Posterior cingulate gyrus (tissue), 11 donors: ENCODE measurements around the gene DSCAML1.

Experiments
- DNase-seq, 10 donors: peaks; one replicate each; pipeline versions ENCODE4 v3.0.0 to v3.0.0-alpha.2; 2020 to 2021; ENCODE audit warnings: mixed read lengths in 3 of 10
- intact Hi-C: fragments of 100-400 bp; cut with DNase I; formaldehyde crosslinking; loops from one replicate; pipeline ENCODE4 v1.15.1; 2023

DSCAML1 gene

GRCh38 chr11:117745346-117745745 is 51.7 kb downstream of the DSCAML1 start:
- no peak for DNase-seq
- intact Hi-C loops, result no loop called here

DNA sequence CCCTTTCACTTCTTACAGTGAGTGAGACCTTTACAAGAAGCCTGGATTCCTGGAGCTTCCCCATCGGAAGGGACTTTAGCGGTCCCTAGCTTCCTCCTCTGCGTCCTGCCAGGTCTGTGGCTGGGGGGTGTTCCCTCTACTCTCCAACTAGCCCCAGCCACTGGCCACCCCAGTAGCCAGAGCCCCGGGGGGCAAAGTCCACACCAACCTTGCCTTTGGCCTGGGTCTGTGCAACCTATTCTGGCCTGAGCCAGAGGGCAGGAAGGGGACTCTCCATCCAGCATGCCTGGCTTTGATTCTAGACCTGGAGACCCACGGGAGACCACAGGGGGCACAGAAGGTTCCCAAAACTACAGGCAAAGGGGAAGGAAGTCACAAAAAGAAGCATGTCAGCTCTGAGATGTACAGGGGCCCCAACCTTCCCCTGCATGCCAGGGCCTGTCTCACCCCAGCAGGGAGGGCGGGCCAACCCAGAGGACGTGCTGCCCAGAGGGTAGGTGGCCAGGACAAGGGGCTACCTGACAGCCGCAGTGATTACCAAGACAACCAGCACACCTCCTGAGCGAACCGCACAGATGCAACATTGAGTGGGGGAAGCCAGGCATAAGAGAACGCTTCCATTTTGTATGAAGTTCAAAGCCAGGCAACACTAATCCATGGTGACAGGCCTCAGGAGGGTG is 52.4 kb downstream of the DSCAML1 start:
- no peak for DNase-seq
- intact Hi-C loops, result no loop called here

GRCh38 chr11:117743121-117743815 is 53.7 kb downstream of the DSCAML1 start:
- no peak for DNase-seq
- intact Hi-C loops, result no loop called here

DNA sequence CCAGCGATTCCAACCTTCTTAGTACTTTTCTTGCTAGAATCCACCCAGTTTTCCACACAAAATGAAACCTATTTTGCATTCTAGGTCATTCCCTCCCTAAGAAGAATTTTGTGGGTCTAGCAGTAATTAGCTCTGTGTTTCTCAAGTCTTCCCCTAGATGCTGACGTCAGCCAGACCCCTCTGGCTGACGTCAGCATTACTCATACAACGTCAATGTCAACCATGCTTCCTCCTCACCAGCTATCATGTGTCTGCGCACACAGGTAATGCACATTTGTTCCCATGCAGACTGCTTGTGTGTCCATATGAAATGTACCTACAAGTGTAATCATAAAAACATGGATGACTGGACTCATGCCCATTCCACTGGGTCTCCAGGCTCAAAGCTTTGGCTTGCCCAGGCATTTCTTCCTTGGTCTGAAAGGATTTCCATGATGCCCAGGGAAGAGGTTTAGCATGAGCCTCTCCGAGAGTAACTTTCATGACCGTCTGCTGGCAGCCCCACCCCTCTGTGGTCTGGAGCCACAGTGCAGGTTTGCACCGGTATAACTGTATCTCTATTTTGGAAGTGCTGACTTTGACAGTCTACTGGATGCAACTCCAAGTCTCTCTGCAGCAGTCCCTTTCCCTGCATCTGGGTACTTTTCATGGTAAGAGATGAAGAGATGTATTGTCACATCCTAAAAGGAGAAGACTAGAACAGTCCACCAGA is 58.6 kb downstream of the DSCAML1 start:
- no peak for DNase-seq
- intact Hi-C loops, result loop anchor here (10.0 kb wide), 1 partner anchor 56 kb away; the partner anchor contains the start of gene DSCAML1

GRCh38 chr11:117735350-117735977 is 61.6 kb downstream of the DSCAML1 start:
- DNase-seq, result peak in 2 of 10 donors; percentile 44 to 72

DNA sequence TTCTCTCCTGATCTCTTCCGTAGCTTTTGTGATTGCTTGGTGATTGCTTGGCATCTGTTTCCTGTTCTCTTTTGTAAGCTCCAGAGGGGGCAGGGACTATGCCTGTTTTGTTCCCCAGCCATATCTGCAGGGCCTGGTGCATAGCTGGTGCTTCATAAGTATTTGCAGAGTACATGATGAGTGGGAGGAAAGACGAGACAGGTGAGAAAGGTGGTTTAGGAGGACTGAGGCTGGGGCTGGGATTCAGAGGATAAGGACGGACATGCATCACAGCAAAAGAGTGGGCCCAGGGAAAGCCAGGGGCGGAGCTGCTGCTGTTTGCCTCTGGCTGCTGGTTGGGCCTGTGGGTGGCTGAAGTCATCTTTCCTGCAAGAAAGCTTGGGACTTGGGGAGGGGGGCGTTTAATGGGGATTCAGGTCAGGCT is 62.4 kb downstream of the DSCAML1 start:
- DNase-seq, result peak in 4 of 10 donors; percentile 45 to 91 (median 66)
- intact Hi-C loops, result loop anchor here (10.0 kb wide), 1 partner anchor 60 kb away; the partner anchor contains the start of gene DSCAML1

More at GRCh38 chr11:117735350-117735977, 61.6 kb downstream of the DSCAML1 start:
- intact Hi-C loops, result loop anchor here (10.0 kb wide), 1 partner anchor 59 kb away; the partner anchor contains the start of gene DSCAML1

DNA sequence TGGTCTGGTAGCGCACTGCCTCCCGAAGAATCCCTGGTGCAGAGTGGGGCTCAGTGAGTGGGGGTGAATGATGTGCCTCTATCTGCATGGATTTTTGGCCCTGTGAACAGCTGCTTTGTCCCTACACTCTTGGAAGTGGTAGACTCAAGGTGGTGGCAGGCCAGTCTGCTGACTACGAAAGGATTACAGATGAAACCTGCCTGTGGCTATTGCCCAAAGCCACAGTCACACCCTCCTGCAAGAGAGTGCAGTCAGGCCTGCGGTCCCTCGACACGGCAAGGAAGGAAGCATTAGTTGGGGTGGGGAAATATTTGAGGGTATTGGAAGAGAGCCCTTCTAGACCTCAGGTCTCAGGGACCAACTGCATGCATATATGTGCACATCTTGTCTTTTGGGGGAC is 63.7 kb downstream of the DSCAML1 start:
- DNase-seq, result no peak
- intact Hi-C loops, result loop anchor here (10.0 kb wide), 1 partner anchor 61 kb away; the partner anchor contains the start of gene DSCAML1

GRCh38 chr11:117731722-117732290 is 65.2 kb downstream of the DSCAML1 start:
- intact Hi-C loops, result loop anchor here (10.0 kb wide), 1 partner anchor 63 kb away; the partner anchor contains the start of gene DSCAML1
- DNase-seq, result no peak

DNA sequence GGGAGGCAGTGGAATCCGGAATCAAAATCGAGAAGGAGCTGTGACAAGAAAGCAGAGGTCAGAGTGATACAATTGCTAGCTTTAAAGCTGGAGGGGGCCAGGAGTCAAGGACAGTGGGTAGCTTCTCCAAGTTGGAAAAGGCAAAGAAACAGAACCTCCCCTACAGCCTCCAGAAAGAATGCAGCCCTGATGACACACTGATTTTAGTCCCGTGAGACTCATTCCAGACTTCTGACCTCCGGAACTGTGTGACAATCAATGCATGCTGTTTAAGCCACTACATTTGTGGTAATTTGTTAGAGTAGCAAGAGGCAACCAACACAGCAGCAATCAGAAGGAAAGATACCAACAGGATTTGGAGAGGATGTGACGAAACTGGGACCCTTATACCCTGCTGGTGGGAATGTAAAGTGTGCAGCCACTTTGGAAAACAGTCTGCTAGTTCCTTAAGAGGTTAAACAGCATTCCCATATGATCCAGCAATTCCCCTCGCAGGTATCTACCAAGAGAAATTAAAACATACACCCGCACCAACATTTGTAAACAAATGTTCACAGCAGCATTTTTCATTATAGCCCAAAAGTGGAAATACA is 66.7 kb downstream of the DSCAML1 start:
- intact Hi-C loops, result loop anchor here (10.0 kb wide), 1 partner anchor 64 kb away; the partner anchor contains the start of gene DSCAML1
- no peak for DNase-seq

GRCh38 chr11:117725048-117725734 is 71.8 kb downstream of the DSCAML1 start:
- peak in 4 of 10 donors; percentile 38 to 91 (median 60) for DNase-seq
- intact Hi-C loops, result no loop called here

GRCh38 chr11:117724621-117725020 is 72.4 kb downstream of the DSCAML1 start:
- peak in 1 of 10 donors; percentile 7 for DNase-seq
- intact Hi-C loops, result no loop called here

DNA sequence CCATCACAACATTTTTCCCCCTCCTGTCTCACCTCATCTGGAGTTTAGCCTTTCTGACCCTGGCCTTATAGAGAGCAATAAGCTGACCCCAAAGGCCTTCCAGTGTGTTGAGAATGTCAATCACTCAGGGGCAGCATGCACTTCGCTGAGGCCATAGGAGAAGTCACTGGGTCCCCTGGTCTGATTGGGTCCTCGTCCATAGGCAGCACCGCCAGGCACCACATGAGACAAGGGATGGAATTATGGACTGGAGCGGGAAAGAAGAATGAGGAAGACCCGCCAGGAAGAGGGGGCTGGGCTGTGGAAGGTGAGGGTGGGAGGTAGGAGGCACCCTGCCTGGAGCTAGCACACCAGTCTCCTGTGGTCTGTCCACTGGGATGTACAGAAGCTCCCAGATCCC is 72.9 kb downstream of the DSCAML1 start:
- peak in 2 of 10 donors; percentile 39 to 66 for DNase-seq
- intact Hi-C loops, result no loop called here

DNA sequence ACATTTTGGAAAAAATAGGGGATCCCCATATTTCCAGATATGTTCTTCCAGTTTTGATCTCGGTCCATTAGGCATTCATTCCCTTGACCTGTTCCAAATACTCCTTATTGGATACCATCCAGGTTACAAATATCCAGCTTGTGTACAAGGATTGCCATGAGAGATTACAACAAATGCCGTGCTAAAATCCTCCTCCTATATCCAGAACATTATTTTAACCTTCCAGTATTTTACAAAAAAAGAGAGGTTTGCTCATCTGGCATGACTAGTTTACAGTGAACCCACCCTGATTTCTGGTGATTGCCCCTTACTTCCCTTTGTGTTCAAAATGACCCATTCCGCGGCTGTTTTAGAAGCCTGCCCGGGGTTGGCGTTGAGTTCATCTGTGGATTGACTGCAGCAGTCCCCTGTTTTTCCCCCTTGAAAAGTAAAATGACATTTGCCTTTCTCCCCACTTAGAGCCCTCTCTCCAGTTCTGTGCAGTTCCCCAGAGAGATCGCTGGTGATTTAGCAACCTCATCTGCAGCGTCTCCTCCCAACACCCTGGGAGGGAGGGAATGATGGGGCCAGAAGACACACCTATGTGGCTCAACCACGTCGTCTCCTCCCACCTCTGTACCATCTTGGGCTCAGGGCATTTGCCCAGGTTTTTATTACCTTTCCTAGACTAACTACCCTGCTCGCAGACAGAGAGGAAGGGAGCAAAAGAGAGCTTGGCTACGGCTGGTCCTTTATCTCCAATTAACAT is 73.6 kb downstream of the DSCAML1 start:
- intact Hi-C loops, result no loop called here
- peak in 2 of 10 donors; percentile 12 to 52 for DNase-seq

- DNase-seq, result no peak
- intact Hi-C loops, result no loop called here
Observed at GRCh38 chr11:117722082-117722481, 74.9 kb downstream of the DSCAML1 start.

DNA sequence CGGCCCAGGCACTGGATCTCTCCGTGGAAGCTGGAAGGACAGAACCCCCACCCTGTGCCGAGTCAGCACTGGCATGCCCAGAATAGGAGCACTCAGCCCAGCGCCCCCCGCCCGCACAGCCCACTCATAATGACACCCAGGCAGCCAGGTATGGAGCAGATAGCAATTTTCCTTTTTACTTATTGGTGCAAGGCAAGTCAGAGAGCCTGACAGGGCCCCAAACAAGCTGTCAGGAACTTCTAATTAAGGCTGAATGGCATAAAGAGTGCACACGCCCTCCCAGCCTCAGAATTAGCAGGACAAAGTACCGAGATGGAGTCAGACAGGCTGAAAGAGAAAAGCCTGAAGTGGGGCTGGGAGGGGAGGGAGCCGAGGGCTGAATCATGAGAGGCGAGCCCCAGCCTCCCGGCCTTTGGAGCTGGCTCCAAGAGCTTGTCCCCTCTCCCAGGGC is 76.9 kb downstream of the DSCAML1 start:
- peak in 1 of 10 donors; percentile 85 for DNase-seq
- intact Hi-C loops, result no loop called here

DNA sequence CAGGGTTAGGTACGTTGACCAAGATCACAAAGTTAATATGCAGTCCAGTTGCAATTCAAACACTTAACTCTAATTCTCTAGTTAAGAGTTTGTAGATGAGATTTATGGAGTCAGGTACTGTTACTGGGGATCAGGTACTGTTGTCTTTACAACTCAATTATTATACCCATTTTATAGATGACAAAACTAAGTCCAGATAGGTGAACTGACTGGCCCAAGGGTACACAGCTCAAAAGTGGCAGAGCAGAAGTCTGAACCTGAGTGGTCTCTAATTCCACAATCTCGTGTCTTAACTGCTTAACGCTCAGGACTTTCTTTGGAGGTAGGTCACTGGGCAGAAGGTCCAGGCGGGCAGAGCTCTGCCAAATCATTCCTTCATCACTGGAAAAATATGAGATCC is 77.5 kb downstream of the DSCAML1 start:
- no peak for DNase-seq
- intact Hi-C loops, result loop anchor here (5.0 kb wide), 1 partner anchor 42 kb away; no protein-coding TSS in a partner anchor

DNA sequence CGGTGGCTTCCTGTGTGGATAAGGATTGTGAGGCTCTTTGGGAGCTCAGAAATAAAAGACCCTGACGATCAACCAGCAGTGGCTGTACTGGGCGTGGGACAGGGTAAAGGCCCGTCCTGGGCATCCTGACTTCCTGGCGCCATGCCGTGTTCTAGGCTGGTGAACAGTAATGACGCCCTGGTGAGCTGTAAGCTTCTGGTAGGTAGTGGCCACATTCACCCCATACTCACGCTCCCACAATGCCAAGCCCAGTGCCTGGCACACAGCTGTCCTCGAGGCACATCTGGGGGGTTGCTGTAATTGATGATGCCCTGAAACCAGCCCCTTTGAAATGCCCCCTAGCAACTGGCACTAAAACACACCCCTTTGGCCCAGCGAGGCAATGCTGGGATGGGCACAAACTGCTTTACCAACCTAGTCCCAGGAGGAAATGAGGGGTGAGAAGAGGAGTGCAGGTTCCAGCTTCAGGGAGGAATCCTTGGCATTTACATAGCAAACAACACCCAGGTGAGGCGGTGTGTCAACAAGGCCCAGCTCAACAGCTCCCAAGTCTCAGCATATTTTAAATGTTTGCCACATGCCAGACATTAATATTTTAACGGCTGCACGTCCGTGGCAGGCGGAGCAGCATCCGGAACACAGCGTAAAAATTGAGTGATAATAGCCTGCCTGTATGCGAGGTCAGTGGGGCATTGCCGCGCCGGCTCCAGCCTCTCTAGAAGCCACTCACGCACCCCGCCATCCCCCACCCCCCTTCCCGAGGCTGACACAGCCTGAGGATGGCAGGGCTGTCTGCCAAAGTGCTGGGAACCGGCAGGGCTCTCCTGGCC is 79.3 kb downstream of the DSCAML1 start:
- peak; percentile 73 to 97 (median 90) for DNase-seq
- intact Hi-C loops, result loop anchor here (5.0 kb wide), 1 partner anchor 40 kb away; no protein-coding TSS in a partner anchor
